Mononuclear cell (primary cell): ENCODE measurements around the gene RFX2. TPM values are rescaled to one million over a fixed set of nuclear protein-coding genes. Genes with fewer than 3 reads are reported as not detected.

ENCODE experiments used
- H3K27me3 ChIP-seq: 2 replicates; pipeline ENCODE4 v1.6.0; 2011; ENCODE audit warnings: low read length, control low read depth; ENCODE audit not compliant: insufficient read depth
- H3K4me1 ChIP-seq: 2 replicates; pipeline ENCODE4 v1.5.1; 2011; ENCODE audit warnings: mild to moderate bottlenecking, low read length, control low read depth; ENCODE audit not compliant: insufficient read depth
- H3K4me3 ChIP-seq: 2 replicates; pipeline ENCODE4 v1.5.1; 2011; ENCODE audit warnings: mild to moderate bottlenecking, low read length, moderate library complexity
- H3K9me3 ChIP-seq: 2 replicates; pipeline ENCODE4 v1.5.1; 2011; ENCODE audit warnings: low read depth, mild to moderate bottlenecking, control low read depth, low read length
- total RNA-seq: library from RNA; depleted of rRNA; stranded (reverse); fragments of >200 nt; gene quantifications from one replicate; pipeline ENCODE4 v1.2.3, GENCODE V29; 2012

Gene RFX2
- total RNA-seq, 1 donor = 11.3 TPM

DNA sequence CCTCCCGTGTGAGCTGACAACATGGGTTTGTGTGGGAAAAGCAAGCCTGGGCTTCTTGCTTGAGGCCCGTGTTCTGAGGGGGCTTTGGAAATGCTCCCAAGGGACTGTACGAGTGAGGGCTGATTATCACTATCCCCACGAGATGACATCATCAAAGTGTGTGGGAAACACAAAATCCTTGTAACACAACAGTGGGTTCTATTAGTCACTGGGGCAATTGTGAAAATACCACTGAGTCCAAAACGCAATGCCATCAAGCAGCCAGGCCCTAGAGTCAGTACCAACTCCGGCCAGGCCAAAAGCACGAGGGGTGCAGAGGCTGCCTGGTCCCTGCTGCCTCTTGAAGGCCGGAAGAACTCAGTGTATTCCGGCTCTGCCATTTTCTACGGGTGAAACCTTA, 166.7 kb downstream of the RFX2 start:
- Histone ChIP-seq H3K4me3 (no peak overlapping the region), H3K4me1 (peaks cover 27% of the 10 kb centered on the region), H3K9me3 (no peaks in the 10 kb centered on the region), H3K27me3 (no peaks in the 10 kb centered on the region)

Other genes with a start within 250 kb of the RFX2 start
- gene FUT5, start 240.0 kb downstream of the RFX2 start, total RNA-seq = 3.8 TPM
- gene NDUFA11, start 206.7 kb downstream of the RFX2 start, total RNA-seq = 59.5 TPM
- gene VMAC, start 205.6 kb downstream of the RFX2 start, total RNA-seq = 18.2 TPM
- gene CAPS, start 196.2 kb downstream of the RFX2 start, total RNA-seq = 10.6 TPM
- 62.9 TPM for gene RANBP3, start 132.4 kb downstream of the RFX2 start, total RNA-seq
- not detected for gene ACSBG2, start 25.2 kb upstream of the RFX2 start, total RNA-seq
- 4.4 TPM for gene MLLT1, start 169.5 kb upstream of the RFX2 start, total RNA-seq
- 0.42 TPM for gene ACER1, start 223.1 kb upstream of the RFX2 start, total RNA-seq